SK-N-SH (cell line): ENCODE data around the gene MAML3. TPM values are rescaled to one million over a fixed set of nuclear protein-coding genes. Genes with fewer than 3 reads are reported as not detected.

Experiments used
- CTCF ChIA-PET: fragments of 300-600, 350-600 bp; formaldehyde crosslinking; extraction: SDS; loops from one replicate; lab custom pipeline; 2021; lab: Yijun Ruan, JAX
- POLR2A ChIA-PET: fragments of 350-600 bp; sonication (Branson Sonifier 250); formaldehyde crosslinking; extraction: SDS; loops from one replicate; lab custom pipeline; 2020; ENCODE audit warnings: antibody characterized with exemption, inconsistent platforms; lab: Yijun Ruan, JAX
- DNase-seq: peaks from one replicate; pipeline ENCODE4 v3.0.0; 2012
- H2AFZ ChIP-seq: fragments of 200-600 bp; sonication (generic); 2 replicates; pipeline ENCODE4 v1.8.1; 2016; ENCODE audit warnings: antibody characterized with exemption, mild to moderate bottlenecking, low read depth
- H3F3A ChIP-seq: fragments of 200-600 bp; sonication (generic); replicated peaks from 2 replicates; pipeline ENCODE3; 2016; ENCODE audit warnings: antibody characterized with exemption, mild to moderate bottlenecking; ENCODE audit not compliant: insufficient read depth
- H3K27ac ChIP-seq, 2 experiments: fragments of 200-500 bp in 1 of 2; fragments of 200-600 bp in 1 of 2; sonication (Bioruptor generic) in 1 of 2; sonication (generic), shearing (Covaris generic) in 1 of 2; 2 replicates each; pipeline versions ENCODE4 v1.5.1 to v1.6.1; 2014 to 2016; ENCODE audit warnings: low read depth in 2 of 2, inconsistent platforms in 1 of 2, low read length in 1 of 2, mild to moderate bottlenecking in 1 of 2, mixed read lengths in 1 of 2
- H3K27me3 ChIP-seq: fragments of 200-600 bp; sonication (generic), shearing (Covaris generic); 2 replicates; pipeline ENCODE4 v1.6.1; 2016; ENCODE audit warnings: mixed run types; ENCODE audit not compliant: insufficient read depth
- H3K36me3 ChIP-seq, 2 experiments: fragments of 200-500 bp in 1 of 2; fragments of 200-600 bp in 1 of 2; sonication (Bioruptor generic) in 1 of 2; sonication (generic) in 1 of 2; replicated peaks in 1 of 2; 2 replicates each; pipeline versions ENCODE3 to v1.5.1; 2014 to 2016; ENCODE audit warnings: low read length in 1 of 2, mild to moderate bottlenecking in 1 of 2; ENCODE audit not compliant: insufficient read depth in 2 of 2, control insufficient read depth in 1 of 2
- H3K4me1 ChIP-seq, 2 experiments: fragments of 200-500 bp in 1 of 2; fragments of 200-600 bp in 1 of 2; sonication (Bioruptor generic) in 1 of 2; sonication (generic), shearing (Covaris generic) in 1 of 2; 2 replicates each; pipeline versions ENCODE4 v1.5.1 to v1.6.1; 2014 to 2016; ENCODE audit warnings: low read depth in 1 of 2, low read length in 1 of 2, mixed run types in 1 of 2; ENCODE audit not compliant: insufficient read depth in 2 of 2, control insufficient read depth in 1 of 2
- H3K4me2 ChIP-seq: fragments of 200-600 bp; sonication (generic), shearing (Covaris generic); 2 replicates; pipeline ENCODE4 v1.6.1; 2017; ENCODE audit warnings: mixed run types
- H3K4me3 ChIP-seq, 2 experiments: fragments of 200-500 bp in 1 of 2; fragments of 200-600 bp in 1 of 2; sonication (Bioruptor generic) in 1 of 2; sonication (generic), shearing (Covaris generic) in 1 of 2; 2 replicates each; pipeline versions ENCODE4 v1.5.1 to v1.8.1; 2014 to 2016; ENCODE audit warnings: low read depth in 2 of 2, inconsistent platforms in 1 of 2, low read length in 1 of 2, mild to moderate bottlenecking in 1 of 2, mixed read lengths in 1 of 2, moderate library complexity in 1 of 2
- H3K79me2 ChIP-seq: fragments of 200-600 bp; sonication (generic); 2 replicates; pipeline ENCODE4 v1.8.1; 2017; ENCODE audit warnings: mild to moderate bottlenecking; ENCODE audit not compliant: insufficient read depth
- H3K9ac ChIP-seq: fragments of 200-600 bp; sonication (generic); 2 replicates; pipeline ENCODE4 v1.6.1; 2017; ENCODE audit warnings: mixed run types
- H3K9me2 ChIP-seq: fragments of 200-600 bp; sonication (generic); 2 replicates; pipeline ENCODE4 v1.6.1; 2017; ENCODE audit warnings: mixed run types
- H3K9me3 ChIP-seq: fragments of 200-600 bp; sonication (generic); 2 replicates; pipeline ENCODE4 v1.6.1; 2017; ENCODE audit warnings: mixed run types, mild to moderate bottlenecking, moderate library complexity
- H4K20me1 ChIP-seq: fragments of 200-600 bp; sonication (generic); 2 replicates; pipeline ENCODE4 v1.6.1; 2017; ENCODE audit warnings: mild to moderate bottlenecking, mixed run types; ENCODE audit not compliant: insufficient read depth
- MEF2A ChIP-seq: IDR thresholded peaks from 2 replicates; pipeline ENCODE4 v1.4.0; 2012; ENCODE audit warnings: low read depth, borderline replicate concordance
- POLR2AphosphoS5 ChIP-seq: IDR thresholded peaks from 2 replicates; pipeline ENCODE4 v1.6.1; 2012; ENCODE audit warnings: low read depth, low read length
- RAD21 ChIP-seq: IDR thresholded peaks from 2 replicates; pipeline ENCODE4 v1.6.1; 2012; ENCODE audit warnings: mild to moderate bottlenecking, low read length
- SIN3A ChIP-seq: IDR thresholded peaks from 2 replicates; pipeline ENCODE4 v1.6.1; 2012; ENCODE audit warnings: low read depth, mild to moderate bottlenecking, low read length, moderate library complexity, borderline replicate concordance
- WGBS: methylation state at CpG from one replicate; pipeline ENCODE4 v1.1.6; 2017; ENCODE audit warnings: low lambda C conversion rate; 5-methylcytosine and 5-hydroxymethylcytosine counted together
- polyA plus RNA-seq, 3 experiments: library from polyadenylated mRNA; depleted of rRNA; stranded (reverse); fragments of >200 nt; gene quantifications; 2 replicates each; pipeline ENCODE4 v1.2.3, GENCODE V29; 2012
- TF ChIP-seq, protein P1 (sequence below): IDR thresholded peaks from 2 replicates; pipeline ENCODE4 v1.6.1; 2012; ENCODE audit warnings: mild to moderate bottlenecking, low read depth, low read length, moderate library complexity
- TF ChIP-seq, protein P2 (sequence below): IDR thresholded peaks from 2 replicates; pipeline ENCODE4 v1.4.0; 2012; ENCODE audit warnings: low read depth, borderline replicate concordance

MAML3 gene
- polyA plus RNA-seq, 1 of the 3 experiments (the other 2 are of a cell fraction) = 5.3 TPM

DNA sequence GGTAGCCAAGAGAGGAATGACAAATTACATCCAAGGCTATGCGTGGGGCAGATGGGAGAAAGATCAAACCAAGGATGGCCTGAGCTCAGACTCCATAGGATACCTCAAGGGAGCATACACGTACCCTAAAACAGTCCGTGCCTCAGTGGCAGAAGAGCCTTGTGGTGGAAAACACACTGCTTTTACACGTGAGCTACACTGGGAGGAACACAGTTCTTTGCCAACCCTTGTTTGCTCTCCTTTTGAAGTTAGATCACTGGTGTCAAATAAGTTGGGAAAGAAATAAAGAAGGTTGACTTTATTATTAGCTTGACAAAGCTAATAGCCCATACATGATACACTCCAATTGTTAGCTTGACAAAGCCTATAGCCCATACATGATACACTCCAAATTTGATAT, 346.5 kb downstream of the MAML3 start (continued):
- TF ChIP-seq, protein P1, sequence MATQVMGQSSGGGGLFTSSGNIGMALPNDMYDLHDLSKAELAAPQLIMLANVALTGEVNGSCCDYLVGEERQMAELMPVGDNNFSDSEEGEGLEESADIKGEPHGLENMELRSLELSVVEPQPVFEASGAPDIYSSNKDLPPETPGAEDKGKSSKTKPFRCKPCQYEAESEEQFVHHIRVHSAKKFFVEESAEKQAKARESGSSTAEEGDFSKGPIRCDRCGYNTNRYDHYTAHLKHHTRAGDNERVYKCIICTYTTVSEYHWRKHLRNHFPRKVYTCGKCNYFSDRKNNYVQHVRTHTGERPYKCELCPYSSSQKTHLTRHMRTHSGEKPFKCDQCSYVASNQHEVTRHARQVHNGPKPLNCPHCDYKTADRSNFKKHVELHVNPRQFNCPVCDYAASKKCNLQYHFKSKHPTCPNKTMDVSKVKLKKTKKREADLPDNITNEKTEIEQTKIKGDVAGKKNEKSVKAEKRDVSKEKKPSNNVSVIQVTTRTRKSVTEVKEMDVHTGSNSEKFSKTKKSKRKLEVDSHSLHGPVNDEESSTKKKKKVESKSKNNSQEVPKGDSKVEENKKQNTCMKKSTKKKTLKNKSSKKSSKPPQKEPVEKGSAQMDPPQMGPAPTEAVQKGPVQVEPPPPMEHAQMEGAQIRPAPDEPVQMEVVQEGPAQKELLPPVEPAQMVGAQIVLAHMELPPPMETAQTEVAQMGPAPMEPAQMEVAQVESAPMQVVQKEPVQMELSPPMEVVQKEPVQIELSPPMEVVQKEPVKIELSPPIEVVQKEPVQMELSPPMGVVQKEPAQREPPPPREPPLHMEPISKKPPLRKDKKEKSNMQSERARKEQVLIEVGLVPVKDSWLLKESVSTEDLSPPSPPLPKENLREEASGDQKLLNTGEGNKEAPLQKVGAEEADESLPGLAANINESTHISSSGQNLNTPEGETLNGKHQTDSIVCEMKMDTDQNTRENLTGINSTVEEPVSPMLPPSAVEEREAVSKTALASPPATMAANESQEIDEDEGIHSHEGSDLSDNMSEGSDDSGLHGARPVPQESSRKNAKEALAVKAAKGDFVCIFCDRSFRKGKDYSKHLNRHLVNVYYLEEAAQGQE = no peak

DNA sequence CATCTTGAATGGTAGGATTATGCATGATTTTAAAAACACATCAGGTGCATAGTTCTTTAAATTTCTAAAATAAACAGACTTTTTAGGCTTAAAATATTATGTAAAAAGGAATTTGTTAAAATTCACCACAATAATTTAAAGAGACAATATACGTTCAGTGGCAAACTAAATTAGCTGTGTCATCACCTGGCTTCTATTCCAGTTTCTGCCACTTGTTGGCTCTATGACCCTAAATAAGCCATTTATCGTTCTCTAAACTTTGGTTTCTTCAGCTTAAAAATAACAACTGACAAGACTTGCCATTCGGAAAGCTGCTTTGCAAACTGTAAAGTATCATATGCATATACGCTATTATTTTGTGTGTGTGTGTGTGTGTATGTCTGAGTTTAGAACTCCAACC, 347.1 kb downstream of the MAML3 start:
- H3F3A ChIP-seq = peaks cover 6% of the 10 kb centered on the region
- no peaks in the 10 kb centered on the region for H4K20me1 ChIP-seq
- H3K79me2 ChIP-seq = no peaks in the 10 kb centered on the region
- no peak overlapping the region for H2AFZ ChIP-seq
- H3K4me1 ChIP-seq = peaks cover 0 to 38% of the 10 kb centered on the region in 2 experiments; a peak in 2 of 4 replicates
- H3K9me3 ChIP-seq = no peaks in the 10 kb centered on the region
- no peak overlapping the region for H3K4me3 ChIP-seq
- ChIA-PET CTCF (interaction anchor here (1.6 to 1.8 kb wide), 2 partner anchors 12 to 16 kb away, joined by 4 read pairs; no protein-coding TSS in a partner anchor), POLR2A (interaction anchor here (1.2 kb wide), 1 partner anchor 12 kb away, joined by 3 read pairs; no protein-coding TSS in a partner anchor)
- H3K27ac ChIP-seq = peak overlapping the region in 1 of 2 experiments; percentile 88; a peak in 1 of 4 replicates
- WGBS = 83% methylated on average over 4 of the region's 4 CpGs
- no peak overlapping the region for H3K9ac ChIP-seq
- DNase-seq = no peak
- no peaks in the 10 kb centered on the region for H3K27me3 ChIP-seq
- H3K9me2 ChIP-seq = no peaks in the 10 kb centered on the region
- peaks cover 0 to 3% of the 10 kb centered on the region in 2 experiments for H3K36me3 ChIP-seq
- H3K4me2 ChIP-seq = no peak overlapping the region
- TF ChIP-seq, protein P1 = no peak
- no peak for TF ChIP-seq MEF2A
- TF ChIP-seq, protein P2, sequence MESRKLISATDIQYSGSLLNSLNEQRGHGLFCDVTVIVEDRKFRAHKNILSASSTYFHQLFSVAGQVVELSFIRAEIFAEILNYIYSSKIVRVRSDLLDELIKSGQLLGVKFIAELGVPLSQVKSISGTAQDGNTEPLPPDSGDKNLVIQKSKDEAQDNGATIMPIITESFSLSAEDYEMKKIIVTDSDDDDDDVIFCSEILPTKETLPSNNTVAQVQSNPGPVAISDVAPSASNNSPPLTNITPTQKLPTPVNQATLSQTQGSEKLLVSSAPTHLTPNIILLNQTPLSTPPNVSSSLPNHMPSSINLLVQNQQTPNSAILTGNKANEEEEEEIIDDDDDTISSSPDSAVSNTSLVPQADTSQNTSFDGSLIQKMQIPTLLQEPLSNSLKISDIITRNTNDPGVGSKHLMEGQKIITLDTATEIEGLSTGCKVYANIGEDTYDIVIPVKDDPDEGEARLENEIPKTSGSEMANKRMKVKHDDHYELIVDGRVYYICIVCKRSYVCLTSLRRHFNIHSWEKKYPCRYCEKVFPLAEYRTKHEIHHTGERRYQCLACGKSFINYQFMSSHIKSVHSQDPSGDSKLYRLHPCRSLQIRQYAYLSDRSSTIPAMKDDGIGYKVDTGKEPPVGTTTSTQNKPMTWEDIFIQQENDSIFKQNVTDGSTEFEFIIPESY = no peak
- TF ChIP-seq RAD21 = no peak
- TF ChIP-seq SIN3A = no peak
- no peak for TF ChIP-seq POLR2AphosphoS5
